GM19238 (cell line): ENCODE data around the gene ARHGEF28.

ENCODE experiments used
- DNase-seq: peaks from one replicate; pipeline ENCODE4 v3.0.0; 2011; ENCODE audit warnings: low spot score; ENCODE audit not compliant: insufficient read length

The ARHGEF28 gene

GRCh38 chr5:73922224-73922623, 296.2 kb downstream of the ARHGEF28 start:
- DNase-seq, result no peak

DNA sequence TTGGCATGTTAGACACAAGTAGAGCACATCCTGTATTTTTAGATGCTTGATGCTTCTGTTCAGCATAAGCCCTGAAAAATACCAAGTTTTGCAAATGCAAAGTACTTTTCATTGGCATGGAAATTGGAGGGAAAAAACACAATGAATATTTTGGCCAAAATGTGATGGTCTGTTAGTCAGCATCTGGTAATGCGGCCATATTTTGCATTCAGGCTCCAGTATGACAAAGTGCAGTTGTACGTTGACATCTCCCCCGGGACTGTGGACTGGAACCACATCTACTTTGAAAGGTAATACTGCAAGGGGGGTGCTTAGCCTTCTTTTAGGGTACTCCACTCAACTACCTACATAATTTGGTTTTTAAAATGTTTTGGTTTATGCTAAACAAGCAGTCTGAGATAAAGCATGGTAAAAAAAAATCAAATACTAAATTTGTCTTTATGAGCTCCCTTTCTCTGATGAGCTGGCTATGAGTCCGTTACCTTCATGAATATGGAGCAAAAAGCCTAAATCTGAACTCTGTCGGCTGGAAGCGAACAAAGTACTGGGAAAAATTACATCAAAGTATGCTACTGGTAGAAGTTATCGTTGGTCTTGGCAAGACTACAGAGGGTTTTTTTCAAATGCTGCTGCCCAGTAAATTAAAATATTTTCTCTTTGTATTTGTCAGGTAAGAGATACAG, 297.0 kb downstream of the ARHGEF28 start:
- DNase-seq, result no peak

GRCh38 chr5:73928476-73929070, 302.6 kb downstream of the ARHGEF28 start:
- no peak for DNase-seq

DNA sequence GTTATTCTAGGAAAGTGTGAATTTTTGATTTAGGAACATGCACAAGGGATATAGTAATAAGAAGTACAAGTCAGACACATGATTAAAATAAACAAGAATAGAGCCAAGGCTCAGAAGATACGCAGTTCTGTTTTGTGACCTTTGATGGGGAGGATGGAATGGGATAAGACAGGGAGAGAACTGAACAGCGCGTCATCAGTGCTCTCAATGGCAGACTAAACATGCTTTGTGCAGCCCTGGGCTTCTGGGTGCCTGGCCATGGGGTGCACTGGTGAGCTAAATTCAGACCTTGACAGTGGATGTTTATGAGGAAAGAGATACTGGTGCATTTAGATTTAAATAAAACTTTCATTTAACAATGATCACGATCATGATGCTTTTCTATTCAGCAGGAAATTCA, 309.7 kb downstream of the ARHGEF28 start:
- no peak for DNase-seq

DNA sequence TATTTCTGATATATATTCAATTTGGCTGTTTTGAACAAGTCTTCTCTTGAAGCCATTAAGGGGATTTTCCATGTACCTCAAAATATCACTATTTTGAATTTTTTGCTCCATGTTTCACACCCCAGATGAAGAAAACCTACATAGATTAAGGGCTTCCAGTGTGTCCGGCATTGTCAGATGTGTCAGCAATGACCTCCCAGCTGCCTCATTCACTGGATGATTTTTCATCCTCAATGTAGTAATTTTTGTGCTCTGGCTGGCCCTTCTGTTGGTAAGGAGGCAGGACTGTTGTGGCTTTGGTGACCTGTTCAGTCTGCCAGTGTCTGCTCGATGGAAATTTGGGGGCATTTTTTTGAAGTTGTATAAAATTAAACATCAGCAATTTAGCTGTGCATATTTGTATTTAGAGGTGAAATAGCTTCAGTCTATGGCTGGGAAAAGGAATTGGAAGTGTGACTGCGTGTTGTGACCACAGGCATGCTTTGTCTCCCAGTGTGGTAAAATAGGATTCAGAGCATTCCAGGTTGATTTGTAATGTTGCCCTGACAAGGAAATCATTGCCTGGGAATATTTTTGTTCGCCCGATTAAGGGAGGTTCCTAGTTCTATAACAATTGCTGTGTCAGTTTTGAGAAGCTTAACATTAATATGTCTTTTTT, 312.4 kb downstream of the ARHGEF28 start:
- no peak for DNase-seq

DNA sequence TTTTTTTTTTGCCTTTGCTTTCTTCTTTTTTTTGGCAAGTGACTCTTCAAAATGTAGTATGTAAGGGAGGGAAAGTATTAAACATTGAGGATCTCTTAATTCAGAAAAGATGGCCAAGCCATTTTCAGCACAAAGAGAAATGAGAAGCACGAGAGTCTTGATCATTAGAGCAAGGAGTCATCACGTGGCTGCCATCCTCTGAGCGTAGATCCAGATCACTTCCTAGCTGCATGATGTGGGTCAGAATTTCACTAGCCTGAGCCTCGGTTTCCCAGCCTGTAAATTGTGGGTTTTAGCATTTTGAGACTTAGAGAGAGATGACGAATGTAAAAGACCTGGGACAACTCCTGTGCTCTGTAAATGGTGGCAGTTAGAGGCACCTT, 312.9 kb downstream of the ARHGEF28 start:
- no peak for DNase-seq

DNA sequence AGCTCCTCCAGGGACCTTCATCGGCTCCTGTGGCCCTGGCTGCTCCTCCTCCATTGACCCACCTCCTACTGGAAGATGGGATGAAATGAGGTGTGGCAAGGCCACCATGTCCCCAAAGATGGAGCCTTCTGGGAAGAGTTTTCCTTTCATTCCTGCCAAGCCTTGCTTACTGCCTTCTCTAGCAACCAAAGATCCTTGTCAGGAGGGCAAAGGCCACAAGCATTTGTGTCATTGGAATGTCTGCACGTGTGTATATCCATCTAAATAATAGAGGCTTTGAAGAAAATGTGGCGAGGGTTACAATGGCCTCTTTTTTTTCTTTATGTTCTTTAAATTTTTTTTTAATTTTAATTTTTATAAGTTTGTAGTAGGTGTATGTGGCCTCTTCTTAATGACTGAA, 313.6 kb downstream of the ARHGEF28 start:
- no peak for DNase-seq

GRCh38 chr5:73940026-73940425, 314.0 kb downstream of the ARHGEF28 start:
- no peak for DNase-seq

- no peak for DNase-seq
These were observed 314.8 kb downstream of the ARHGEF28 start for GRCh38 chr5:73940801-73941200.

GRCh38 chr5:73942783-73943182, 316.8 kb downstream of the ARHGEF28 start:
- DNase-seq, result no peak

GRCh38 chr5:73943397-73943796, 317.4 kb downstream of the ARHGEF28 start:
- no peak for DNase-seq

GRCh38 chr5:73944581-73944980, 318.6 kb downstream of the ARHGEF28 start:
- DNase-seq, result no peak

DNA sequence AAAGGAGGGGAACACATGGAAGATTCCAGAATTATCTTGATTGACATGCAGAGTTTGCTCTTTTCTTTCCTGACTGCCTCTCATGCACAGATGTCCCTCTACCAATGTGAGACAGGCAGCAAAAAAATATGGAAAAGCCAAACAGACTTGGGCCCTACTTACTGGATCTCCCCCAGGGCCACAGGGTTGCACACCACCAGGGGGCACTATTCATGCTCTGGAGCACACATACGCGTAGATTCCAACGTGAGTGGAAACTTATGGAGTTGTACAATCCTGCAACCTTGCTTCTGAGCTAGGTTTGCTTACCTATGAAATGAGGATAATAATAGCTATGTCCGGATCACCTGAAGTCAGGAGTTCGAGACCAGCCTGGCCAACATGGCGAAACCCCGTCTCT, 319.5 kb downstream of the ARHGEF28 start:
- DNase-seq, result no peak

DNA sequence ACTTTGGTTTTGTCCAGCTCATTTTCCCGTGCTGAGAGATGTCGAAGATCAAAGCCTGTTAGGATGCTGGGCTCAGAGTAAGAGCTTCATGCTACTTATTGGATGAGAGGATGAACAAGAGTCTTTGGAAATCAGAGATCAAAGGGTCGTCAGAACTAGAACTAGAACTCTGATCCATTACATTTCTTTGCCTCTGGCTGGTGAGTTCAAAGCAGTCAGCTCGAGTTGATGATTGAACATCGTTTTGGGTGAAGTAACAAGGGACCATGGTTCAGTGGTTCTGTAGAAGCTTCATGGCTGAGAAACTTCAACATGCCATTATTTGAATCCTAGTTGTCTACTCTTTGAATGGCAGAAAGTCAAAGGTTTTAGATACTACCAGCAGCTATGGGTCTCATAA, 320.3 kb downstream of the ARHGEF28 start:
- no peak for DNase-seq

GRCh38 chr5:73946919-73947602, 321.1 kb downstream of the ARHGEF28 start:
- DNase-seq, result no peak

- no peak for DNase-seq
These were observed 322.1 kb downstream of the ARHGEF28 start for GRCh38 chr5:73947906-73948640.

DNA sequence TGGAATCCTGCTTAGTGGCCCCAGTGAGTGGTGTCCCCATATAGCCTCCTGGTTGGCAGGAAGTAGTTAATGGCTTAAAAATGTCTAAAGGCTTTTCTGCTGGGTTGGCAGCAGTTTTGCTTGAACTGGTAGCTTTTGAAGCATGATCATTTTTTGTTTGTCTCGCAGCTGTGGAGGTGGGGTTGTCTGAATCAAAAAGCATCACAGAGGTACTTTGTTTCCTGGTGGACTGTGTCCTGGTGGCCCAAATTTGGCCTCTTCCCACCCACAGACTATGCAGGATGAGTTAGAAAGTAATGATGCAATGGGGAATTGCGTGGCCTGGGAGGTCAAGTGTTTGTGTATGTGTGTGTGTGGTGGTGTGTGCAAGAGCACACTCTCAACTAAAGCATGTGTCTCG, 322.7 kb downstream of the ARHGEF28 start:
- DNase-seq, result no peak

DNA sequence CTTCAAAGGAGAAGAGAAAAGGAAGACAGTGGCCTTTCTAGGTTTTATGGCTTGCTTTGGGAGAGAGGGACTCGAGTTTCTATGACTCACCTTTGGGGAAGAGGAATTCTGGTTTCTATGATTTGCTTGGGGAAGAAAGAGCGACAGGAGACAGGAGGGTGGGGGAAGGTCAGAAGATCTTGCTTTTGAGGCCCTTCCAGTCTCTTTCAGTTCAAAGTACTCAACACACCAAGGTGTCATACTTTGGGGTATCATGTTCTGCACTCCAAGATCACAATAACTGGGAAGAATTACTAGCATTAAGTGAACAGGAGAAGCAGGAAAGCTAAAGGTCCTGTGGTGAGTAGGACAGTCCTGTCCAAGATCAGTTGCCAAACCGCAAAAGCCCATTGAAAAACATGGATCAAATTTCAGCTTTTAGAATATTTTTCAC, 324.5 kb downstream of the ARHGEF28 start:
- DNase-seq, result no peak

DNA sequence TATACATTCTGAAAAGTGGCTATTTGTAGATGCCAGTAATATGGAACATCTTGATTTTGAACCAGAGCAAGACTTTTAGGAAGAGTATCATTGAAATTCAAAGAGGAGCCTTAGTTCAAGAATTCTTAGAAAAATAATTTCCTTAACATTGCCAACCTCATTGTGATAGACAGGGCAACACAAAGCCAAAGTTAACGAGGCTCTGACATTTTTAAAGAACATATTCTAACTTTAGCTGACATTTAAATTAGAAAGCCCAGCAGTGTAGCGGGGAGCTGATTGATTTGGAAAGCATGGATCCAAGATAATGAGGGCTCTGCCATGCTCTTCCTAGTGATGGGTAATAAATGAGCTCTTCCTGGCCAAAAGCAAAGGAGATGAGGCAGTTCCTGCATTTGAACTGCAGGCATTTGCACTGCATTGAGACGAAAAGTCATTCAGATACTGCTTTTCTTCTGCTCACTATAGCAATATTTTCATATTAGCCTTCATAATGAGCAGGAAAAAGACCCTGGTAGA, 325.0 kb downstream of the ARHGEF28 start:
- DNase-seq, result no peak

DNA sequence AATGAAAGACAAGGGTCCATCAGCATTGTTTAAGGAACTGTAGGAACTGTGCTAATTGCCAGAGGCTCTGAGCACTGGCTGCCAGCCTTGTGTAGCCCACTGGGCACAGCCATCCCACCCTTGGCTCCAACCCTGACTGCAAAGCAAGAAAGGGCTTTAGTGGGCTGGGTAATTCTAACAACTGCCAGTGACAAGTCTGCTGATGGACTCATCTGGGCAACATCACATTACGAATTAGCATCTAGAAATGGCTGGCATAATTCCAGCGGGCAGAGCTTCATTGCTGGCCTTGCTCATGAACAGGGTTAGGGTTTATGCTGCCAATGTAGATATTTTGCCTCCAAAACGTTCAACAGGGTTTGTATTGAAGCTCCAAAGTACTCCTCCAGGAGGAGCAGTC, 326.9 kb downstream of the ARHGEF28 start:
- DNase-seq, result no peak

- no peak for DNase-seq
These were observed 328.4 kb downstream of the ARHGEF28 start for GRCh38 chr5:73954381-73954780.
